ENCODE results near the gene CTCF. TPM values are rescaled to one million over a fixed set of nuclear protein-coding genes. Genes with fewer than 3 reads are reported as not detected.

CTCF gene
- total and polyA plus RNA-seq, 2 experiments from 2014 or later = 35.5 to 46.0 TPM

DNA sequence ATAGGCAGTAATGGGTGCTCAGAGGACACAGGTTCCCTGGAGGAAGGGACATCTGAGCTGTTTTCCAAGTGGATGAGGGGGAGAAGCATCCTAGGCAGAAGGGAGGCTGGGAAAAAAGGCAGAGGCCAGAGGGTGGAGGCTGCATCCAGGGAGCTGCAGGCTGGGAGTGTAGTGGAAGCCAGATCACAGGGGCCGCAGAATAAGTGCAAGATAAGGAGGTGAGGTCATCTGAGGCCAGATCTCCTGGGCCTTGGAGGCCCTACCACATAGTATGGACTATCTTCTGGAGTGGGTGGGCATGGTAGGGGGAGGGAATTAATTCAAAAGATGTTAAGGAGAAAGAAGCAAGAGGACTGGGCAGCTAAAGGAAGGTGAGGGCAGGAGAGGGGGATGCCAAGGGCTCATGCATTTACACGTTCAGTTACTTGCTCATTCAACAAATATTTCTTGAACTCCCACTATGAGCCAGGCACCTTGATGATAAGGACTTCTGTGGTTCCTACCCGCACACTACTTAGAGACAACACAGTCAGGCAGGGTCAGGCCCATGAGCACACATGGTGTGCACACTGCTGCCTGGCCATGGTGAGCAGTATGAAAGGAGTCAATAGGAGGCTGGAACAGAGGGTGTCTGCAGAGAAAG, 36.1 kb upstream of the CTCF start:
- Histone ChIP-seq H3K9me3 (ENCODE audit: low read depth) (no peaks in the 10 kb centered on the region), H2AFZ (no peak overlapping the region), H3K79me2 (peaks cover 17% of the 10 kb centered on the region), H3K4me2 (no peak overlapping the region), H3K36me3 (replicated peaks; ENCODE audit: insufficient read depth, low read depth) (no peaks in the 10 kb centered on the region), H3K27ac (no peak overlapping the region), H3K9me2 (replicated peaks; ENCODE audit: insufficient read depth) (no peaks in the 10 kb centered on the region), H3K27me3 (no peaks in the 10 kb centered on the region), H3K4me1 (ENCODE audit: insufficient read depth) (peaks cover 25% of the 10 kb centered on the region), H3K4me3 (no peak overlapping the region), H4K20me1 (ENCODE audit: insufficient read depth, poor library complexity, severe bottlenecking) (peaks cover 8% of the 10 kb centered on the region)
- WGBS (ENCODE audit: low lambda C conversion rate, missing lambda C conversion rate) = 73% methylated on average over 3 of the region's 3 CpGs
- DNase-seq (ENCODE audit: low spot score) = no peak
- no peak for TF ChIP-seq EZH2phosphoT487 (IDR thresholded peaks at IDR 0.05; ENCODE audit: low read depth, severe bottlenecking, unreplicated experiment)
- TF ChIP-seq, protein P1, sequence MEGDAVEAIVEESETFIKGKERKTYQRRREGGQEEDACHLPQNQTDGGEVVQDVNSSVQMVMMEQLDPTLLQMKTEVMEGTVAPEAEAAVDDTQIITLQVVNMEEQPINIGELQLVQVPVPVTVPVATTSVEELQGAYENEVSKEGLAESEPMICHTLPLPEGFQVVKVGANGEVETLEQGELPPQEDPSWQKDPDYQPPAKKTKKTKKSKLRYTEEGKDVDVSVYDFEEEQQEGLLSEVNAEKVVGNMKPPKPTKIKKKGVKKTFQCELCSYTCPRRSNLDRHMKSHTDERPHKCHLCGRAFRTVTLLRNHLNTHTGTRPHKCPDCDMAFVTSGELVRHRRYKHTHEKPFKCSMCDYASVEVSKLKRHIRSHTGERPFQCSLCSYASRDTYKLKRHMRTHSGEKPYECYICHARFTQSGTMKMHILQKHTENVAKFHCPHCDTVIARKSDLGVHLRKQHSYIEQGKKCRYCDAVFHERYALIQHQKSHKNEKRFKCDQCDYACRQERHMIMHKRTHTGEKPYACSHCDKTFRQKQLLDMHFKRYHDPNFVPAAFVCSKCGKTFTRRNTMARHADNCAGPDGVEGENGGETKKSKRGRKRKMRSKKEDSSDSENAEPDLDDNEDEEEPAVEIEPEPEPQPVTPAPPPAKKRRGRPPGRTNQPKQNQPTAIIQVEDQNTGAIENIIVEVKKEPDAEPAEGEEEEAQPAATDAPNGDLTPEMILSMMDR (IDR thresholded peaks at IDR 0.05; ENCODE audit: poor library complexity) = no peak
- no peak for TF ChIP-seq EZH2 (IDR thresholded peaks at IDR 0.05; ENCODE audit: borderline replicate concordance)

DNA sequence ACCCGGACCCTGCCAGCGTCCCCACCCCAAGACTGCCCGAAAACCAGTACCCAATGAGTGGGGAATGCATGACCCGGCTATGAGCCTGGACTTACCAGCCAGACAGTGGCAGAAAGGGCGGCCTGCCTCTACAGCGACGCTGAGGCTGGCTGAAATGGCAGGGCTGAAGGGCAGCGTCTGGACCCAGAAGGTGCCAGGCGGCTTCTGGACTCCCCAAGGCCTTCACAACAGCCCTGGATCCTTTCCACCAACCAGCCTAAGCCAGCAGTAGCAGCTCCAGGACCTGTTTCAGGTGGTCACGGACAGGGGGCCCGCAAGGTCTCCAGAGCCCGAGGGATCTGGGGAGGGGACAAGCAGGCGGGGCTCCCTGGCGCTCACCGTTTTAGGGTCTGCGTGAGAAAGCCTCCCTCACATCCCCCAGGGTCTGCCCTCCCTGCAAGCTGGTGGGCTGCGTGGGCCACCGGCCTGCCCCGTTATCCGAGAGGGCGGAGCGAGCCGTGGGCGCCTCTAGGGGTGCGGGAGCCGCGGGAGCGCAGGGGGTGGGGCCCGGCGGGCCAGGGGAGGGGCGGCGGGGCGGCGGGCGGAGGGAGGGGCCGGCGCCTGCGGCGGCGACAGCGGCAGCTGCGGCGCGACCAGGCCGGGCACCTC, 34.0 kb upstream of the CTCF start, which contains the start of gene RIPOR1:
RIPOR1 (plus strand) TSS at position 608 of the 648 bp plus-strand sequence. CDS start 9,618 bp downstream, outside the sequence.
- Histone ChIP-seq H3K27me3 (no peaks in the 10 kb centered on the region), H3K4me2 (peak within 1 kb of the TSS; percentile 96), H3K9me2 (replicated peaks; ENCODE audit: insufficient read depth) (no peaks in the 10 kb centered on the region), H4K20me1 (ENCODE audit: insufficient read depth, poor library complexity, severe bottlenecking) (peaks cover 8% of the 10 kb centered on the region), H3K9me3 (ENCODE audit: low read depth) (no peaks in the 10 kb centered on the region), H3K4me1 (ENCODE audit: insufficient read depth) (peaks cover 24% of the 10 kb centered on the region), H2AFZ (peak within 1 kb of the TSS; percentile 78), H3K79me2 (peaks cover 33% of the 10 kb centered on the region), H3K36me3 (replicated peaks; ENCODE audit: insufficient read depth, low read depth) (no peaks in the 10 kb centered on the region), H3K27ac (peak within 1 kb of the TSS; percentile 76), H3K4me3 (peak within 1 kb of the TSS; percentile 91)
- WGBS (ENCODE audit: low lambda C conversion rate, missing lambda C conversion rate) = 45% methylated on average over 16 of the region's 45 CpGs
- peak; percentile 77 for DNase-seq (ENCODE audit: low spot score)
- TF ChIP-seq EZH2phosphoT487 (IDR thresholded peaks at IDR 0.05; ENCODE audit: low read depth, severe bottlenecking, unreplicated experiment) = no peak

DNA sequence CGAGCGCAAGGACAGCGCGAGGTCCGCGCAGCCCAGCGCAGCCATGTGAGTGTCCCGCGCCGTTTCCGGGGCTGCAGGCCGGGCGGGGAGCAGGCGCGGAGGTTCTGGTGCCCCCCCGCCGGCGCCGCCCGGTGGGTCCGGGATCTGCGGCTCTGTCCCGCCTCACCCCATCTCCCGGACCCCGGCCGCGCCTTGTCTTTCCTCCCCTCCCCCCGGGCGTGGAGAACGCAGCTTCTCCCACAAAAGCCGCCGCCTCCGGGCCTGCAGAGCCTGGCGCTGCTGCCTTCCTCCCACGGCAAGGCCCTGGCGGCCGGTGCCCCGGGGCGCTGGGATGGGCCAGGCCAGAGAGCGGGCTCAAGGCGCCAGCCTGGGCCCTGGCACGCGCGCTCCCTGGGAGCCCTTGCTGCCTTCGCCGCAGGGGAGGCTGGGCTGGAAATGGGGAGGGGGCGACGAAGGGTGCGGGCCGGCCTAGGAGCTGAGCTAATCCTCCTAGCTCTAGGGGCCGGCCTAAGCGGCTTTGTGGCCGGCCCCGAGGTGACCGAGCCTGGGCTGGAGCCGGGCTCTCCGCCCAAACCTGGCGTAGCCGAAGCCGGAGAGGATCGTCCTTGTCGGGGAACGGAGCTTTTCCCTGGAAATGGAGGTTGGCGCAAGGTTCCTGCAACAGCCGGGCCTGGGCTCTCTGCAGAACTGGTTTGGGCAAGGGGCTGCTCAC, 33.3 kb upstream of the CTCF start:
- 2% methylated on average over 32 of the region's 65 CpGs for WGBS (ENCODE audit: low lambda C conversion rate, missing lambda C conversion rate)
- no peaks in the 10 kb centered on the region for H3K36me3 ChIP-seq (replicated peaks; ENCODE audit: insufficient read depth, low read depth)
- H3K4me3 ChIP-seq = peak overlapping the region; percentile 91
- H3K79me2 ChIP-seq = peaks cover 33% of the 10 kb centered on the region
- no peaks in the 10 kb centered on the region for H3K9me2 ChIP-seq (replicated peaks; ENCODE audit: insufficient read depth)
- H3K4me1 ChIP-seq (ENCODE audit: insufficient read depth) = peaks cover 24% of the 10 kb centered on the region
- no peaks in the 10 kb centered on the region for H3K27me3 ChIP-seq
- H3K4me2 ChIP-seq = peak overlapping the region; percentile 96
- no peak for TF ChIP-seq EZH2 (IDR thresholded peaks at IDR 0.05; ENCODE audit: borderline replicate concordance)
- TF ChIP-seq EZH2phosphoT487 (IDR thresholded peaks at IDR 0.05; ENCODE audit: low read depth, severe bottlenecking, unreplicated experiment) = no peak
- TF ChIP-seq, protein P1 (IDR thresholded peaks at IDR 0.05; ENCODE audit: poor library complexity) = no peak
- DNase-seq (ENCODE audit: low spot score) = peak; percentile 67
- peaks cover 10% of the 10 kb centered on the region for H4K20me1 ChIP-seq (ENCODE audit: insufficient read depth, poor library complexity, severe bottlenecking)
- peak overlapping the region; percentile 73 for H2AFZ ChIP-seq
- peak overlapping the region; percentile 76 for H3K27ac ChIP-seq
- no peaks in the 10 kb centered on the region for H3K9me3 ChIP-seq (ENCODE audit: low read depth)
